Stimulated activated CD8-positive, alpha-beta memory T cell treated with anti-CD3 and anti-CD28 coated beads, Interleukin-4, amount 100 ng/mL, for 24 hours (primary cell): ENCODE results near the gene RGS3.

Experiments
- DNase-seq: peaks from one replicate; pipeline ENCODE4 v3.0.0-alpha.2; 2020; ENCODE audit warnings: low read depth

The RGS3 gene

GRCh38 chr9:113619491-113620376, 156.2 kb downstream of the RGS3 start:
- DNase-seq = no peak

- no peak for DNase-seq
Observed at GRCh38 chr9:113620377-113621161, 157.0 kb downstream of the RGS3 start.

DNA sequence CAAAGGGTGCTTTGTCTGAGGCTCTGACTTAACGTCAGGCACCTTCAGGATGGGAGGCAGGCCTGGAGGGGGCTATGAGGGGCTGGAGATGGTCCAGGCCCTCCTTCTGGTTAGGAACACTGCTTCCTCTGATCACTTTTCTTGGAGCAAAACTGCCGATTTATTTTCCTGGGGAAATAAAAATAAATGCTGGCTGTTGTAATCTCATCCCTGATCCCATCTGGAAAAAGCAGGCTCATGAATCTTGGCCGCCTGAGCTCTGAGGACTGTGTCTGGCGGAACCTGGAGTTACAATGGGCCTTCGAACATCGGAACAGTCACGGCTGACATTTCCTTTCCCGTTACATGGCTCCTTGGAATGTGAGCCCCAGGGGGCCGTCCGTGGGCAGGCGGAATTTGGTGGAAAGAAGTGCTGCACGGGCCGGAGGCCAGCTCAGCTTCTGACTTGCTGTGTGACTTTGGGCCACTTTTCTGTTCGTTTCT, 157.8 kb downstream of the RGS3 start:
- no peak for DNase-seq

GRCh38 chr9:113621980-113622379, 158.5 kb downstream of the RGS3 start:
- no peak for DNase-seq

DNA sequence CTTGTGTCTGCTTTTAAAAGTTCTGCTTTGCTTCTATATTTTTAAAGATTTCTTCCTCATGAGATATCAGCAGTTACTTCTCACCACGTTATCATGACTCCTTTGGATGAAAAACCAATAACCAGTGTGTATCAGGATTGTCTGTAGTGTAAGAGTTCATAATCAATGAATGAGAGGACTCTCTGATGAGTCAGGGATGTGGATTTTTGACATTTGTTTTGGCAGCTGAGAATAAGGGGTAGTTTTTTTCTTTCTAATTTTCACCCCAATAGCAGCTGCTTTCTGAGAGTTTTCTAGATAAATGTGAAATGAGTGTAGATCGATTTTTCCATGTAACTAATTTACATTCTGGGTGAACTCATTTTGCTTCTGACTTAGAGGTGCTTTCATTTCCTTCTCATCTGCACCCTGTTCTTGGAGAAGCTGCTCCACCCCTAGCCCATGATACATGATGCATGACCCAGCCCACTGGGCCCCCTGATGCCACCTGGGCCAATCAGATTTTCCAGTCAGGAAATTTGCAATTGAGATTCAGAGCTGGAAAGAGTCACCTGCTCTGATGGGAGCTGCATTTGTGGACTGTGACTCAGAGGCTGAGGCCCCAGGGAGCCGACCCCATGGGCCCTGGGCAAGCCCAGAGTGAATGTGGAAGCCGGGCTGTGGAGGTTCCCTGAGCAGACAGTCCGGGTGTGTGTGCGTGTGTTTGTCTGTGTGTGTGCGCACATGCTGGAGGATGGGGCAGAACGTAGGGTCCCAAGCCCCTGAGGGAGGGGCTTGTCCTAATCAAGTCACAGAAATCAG, 159.3 kb downstream of the RGS3 start:
- peak; percentile 36 for DNase-seq

DNA sequence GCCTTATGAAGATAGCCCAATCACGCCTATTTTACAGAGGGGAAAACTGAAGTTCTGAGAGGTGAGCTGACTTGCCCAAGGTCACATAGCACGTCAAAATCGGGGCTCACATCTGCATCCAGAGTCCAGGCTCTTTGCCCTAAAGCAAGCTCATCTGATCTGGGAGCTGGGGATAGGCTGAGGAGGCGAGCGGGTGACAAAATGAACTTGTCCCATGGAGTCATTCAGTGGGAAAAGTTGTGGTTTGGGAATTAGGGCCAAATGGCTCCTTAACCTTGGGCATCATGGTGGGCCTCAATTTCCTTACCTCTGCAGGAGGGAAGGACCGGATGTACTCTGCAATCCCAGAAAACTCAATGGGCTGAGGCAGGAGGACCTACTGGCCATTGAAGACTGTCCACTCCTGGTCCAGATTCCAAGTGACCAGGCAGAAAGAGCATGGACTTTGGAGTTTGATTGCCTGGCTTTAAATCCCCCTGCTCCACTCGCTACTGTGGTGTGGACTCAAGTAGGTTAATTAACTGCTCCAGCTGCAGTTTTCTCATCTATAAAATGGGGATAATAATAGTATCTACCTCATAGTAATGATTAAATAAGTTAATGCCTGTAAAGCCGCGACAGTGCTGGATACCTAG, 160.4 kb downstream of the RGS3 start:
- no peak for DNase-seq

DNA sequence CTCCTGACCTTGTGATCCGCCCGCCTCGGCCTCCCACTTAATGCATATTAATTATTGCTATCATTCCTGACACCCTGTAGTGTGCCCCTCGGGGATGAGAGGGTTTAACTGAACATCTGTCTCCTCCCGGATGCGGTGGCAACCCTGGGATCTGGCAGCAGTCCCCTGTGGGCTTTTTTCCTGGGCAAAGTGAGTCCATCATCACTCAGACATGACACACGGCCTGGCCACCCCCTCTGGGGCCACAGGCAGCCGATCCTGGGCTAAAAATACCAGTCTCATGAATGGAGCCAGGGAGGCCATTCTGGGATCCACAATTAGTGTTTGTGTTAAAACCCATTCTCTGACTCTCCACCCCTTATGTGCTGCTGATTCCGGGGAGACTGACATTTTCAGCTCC, 161.2 kb downstream of the RGS3 start:
- DNase-seq = no peak

- DNase-seq = no peak
Observed at GRCh38 chr9:113625486-113625885, 162.0 kb downstream of the RGS3 start.

GRCh38 chr9:113626735-113627495, 163.4 kb downstream of the RGS3 start:
- DNase-seq = no peak

GRCh38 chr9:113628621-113629020, 165.1 kb downstream of the RGS3 start:
- DNase-seq = no peak

- DNase-seq = no peak
Observed at GRCh38 chr9:113630386-113631136, 167.0 kb downstream of the RGS3 start.

DNA sequence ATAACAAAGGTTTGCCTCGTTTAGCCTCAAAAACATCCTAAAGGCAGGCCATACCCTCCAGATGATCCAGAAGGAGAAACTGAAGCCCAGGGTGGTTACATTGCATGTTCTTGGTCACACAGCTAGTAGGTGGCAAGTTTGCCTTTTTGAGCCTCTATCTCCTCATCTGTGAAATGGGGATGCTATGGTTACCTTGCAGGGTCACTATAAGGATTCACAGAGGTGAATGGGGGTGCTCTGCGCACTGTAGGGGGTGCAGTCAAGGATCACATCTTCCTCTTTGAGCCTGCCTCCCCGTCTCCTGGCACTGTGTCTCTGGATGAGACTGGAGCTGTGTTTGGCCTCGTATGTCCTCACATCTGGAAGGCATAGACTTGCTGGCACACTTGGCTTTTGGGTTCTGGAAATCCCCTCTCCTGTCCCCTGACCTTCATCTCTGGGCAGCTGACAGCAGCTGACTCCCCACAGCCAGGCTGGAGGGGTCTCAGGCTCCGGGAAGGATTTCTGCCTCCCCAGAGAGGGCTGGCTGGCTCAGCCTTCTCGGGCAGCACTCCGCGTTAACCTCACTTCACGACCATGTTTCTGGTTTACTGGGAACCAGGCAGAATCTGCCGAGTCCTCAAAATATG, 167.7 kb downstream of the RGS3 start:
- no peak for DNase-seq

DNA sequence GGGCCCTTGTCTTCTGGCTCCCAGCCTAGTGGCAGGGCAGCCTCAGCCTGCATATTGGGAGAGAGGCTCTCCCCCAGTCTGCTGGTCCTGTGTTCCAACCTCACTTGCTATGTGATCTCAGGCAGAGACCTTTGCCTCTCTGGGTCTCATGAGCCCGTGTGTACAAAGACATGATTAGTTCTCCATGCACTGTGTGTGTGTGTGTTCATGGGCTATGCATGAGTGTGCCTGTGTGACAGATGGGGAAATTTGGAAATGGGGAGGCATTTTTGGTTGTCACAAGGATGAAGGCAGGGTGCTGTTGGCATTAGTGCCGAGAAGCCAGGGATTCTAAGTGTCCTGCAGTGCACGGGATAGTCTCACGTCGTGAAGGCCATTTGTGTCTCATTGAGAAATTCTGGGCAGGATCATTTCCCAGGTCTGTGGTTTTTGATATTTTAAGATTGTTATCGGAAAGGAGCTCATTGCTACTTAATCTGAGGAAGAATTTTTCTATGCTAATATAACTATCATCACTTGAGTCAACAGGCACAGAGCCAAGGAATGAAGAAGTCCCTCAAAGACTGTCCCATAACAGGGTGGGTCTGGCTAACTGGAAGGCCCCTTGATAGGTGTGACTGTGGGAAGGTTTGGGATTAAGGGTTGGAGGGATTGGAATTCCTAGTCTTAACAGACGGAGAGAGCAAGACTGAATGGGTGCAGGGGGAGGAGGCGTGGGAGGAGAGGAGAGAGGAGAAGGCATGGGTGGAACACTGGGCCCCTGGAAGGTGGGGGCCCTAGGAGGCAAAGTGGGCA, 168.5 kb downstream of the RGS3 start:
- no peak for DNase-seq

DNA sequence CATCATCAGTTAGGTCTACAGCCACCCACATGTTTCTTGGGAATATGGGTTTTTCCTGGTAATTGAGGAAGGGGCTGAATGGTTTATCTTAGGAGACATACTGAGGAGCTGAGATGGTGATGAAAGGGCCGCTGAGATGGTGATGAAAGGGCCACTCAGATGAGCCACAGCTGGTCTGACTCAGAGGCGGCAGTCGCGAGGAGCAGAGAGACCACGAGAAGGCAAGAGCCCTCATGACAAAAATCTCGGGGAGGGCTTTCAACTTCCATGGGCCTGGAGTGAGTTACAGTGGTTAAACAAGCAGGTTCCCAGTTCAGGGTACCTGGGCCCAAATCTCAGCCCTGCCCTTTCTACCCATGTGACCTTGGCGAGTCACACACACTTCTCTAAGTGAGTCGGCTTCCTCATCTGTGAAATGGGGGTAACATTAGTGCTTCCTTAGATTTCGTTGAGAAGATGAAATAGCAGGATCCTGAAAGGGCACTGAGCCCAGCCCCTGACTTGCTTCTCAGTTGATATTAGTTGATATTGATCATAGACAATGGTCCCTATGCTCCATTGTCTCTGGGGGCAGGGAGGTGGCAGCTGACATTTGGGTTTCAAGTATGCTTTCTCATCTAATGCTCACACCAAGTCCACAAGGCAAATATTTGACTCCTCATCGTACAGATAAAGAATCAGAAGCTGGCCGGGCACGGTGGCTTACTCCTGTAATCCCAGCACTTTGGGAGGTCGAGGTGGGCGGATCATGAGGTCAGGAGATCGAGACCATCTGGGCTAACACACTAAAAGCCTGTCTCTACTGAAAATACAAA, 169.5 kb downstream of the RGS3 start:
- DNase-seq = no peak

- no peak for DNase-seq
Observed at GRCh38 chr9:113633782-113634595, 170.5 kb downstream of the RGS3 start.

DNA sequence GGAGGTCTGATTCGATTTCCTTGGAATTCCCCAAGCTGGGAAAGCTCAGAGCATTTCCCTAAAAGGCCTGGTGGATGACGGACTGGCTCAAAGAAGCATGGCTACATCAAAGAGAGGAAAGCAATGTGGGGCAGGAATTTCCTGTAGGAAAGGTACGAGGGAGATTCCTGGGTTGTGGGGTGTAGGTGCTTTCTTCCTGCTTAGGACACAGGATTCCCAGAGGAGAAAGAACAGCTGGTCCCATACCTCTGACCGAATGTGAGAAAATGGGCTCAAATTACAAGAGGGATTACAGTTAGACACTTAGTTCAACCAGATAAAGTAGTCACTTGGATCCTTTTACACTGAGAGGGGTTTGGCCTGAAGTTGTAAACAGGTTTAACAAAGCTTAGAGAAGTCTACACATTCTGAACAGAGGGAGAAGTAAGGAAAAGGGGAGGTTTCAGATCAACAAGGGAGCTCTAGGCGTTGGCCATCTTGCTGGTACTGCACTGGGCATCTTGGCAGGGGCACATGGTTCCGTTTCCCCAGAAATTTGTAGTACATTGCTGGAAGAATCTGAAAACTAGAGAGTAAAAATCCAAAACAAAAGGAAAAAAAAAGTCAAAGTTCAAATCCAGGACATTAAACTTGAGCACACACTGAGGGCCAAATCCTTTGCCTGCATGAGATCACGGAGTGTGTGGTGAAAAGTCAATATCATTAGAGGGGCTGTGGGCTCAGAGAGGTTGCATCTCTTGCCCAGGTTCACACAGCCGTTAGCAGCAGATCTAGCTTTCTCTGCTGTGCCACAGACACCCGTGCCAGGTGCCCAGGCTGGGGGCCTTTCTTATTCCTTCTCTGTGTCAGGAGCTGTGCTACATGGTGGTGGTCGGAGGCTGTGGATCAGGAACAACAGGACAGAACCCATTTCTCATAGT, 171.3 kb downstream of the RGS3 start:
- DNase-seq = no peak
